ENCODE data around the gene LGALS9C.
"Not testable (repeated sequence)": the region's sequence is repeated elsewhere in the genome, so short reads cannot be mapped to it uniquely, and the experiment has no call there.

GRCh38 chr17:18449833-18450232 is 26.8 kb upstream of the LGALS9C start:
- TF ChIP-seq RELA (CRISPR knock-in tag; IDR thresholded peaks at IDR 0.05; ENCODE audit: borderline replicate concordance); ATF3 (CRISPR knock-in tag; conservative IDR thresholded peaks at IDR 0.05): not testable (repeated sequence)
- TF ChIP-seq, protein P1, sequence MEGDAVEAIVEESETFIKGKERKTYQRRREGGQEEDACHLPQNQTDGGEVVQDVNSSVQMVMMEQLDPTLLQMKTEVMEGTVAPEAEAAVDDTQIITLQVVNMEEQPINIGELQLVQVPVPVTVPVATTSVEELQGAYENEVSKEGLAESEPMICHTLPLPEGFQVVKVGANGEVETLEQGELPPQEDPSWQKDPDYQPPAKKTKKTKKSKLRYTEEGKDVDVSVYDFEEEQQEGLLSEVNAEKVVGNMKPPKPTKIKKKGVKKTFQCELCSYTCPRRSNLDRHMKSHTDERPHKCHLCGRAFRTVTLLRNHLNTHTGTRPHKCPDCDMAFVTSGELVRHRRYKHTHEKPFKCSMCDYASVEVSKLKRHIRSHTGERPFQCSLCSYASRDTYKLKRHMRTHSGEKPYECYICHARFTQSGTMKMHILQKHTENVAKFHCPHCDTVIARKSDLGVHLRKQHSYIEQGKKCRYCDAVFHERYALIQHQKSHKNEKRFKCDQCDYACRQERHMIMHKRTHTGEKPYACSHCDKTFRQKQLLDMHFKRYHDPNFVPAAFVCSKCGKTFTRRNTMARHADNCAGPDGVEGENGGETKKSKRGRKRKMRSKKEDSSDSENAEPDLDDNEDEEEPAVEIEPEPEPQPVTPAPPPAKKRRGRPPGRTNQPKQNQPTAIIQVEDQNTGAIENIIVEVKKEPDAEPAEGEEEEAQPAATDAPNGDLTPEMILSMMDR (IDR thresholded peaks at IDR 0.05), result not testable (repeated sequence)
